Astrocyte of the spinal cord (primary cell): ENCODE measurements around the gene MCM3.

ENCODE experiments used
- DNase-seq: peaks from one replicate; pipeline ENCODE4 v3.0.0; 2011; ENCODE audit warnings: low read depth, low spot score
- H3K4me3 ChIP-seq: 2 replicates; pipeline ENCODE4 v1.5.1; 2011; ENCODE audit warnings: low read depth, mild to moderate bottlenecking, low read length, moderate library complexity
- in situ Hi-C: cut with HindIII; loops from 2 replicates; pipeline ENCODE4 v1.10.0; 2017; ENCODE audit warnings: low sequenced_read_pairs
- TF ChIP-seq, protein P1 (sequence below): IDR thresholded peaks from 2 replicates; pipeline ENCODE4 v1.5.1; 2012; ENCODE audit warnings: low read depth, mild to moderate bottlenecking, low read length, inconsistent platforms

MCM3 gene

DNA sequence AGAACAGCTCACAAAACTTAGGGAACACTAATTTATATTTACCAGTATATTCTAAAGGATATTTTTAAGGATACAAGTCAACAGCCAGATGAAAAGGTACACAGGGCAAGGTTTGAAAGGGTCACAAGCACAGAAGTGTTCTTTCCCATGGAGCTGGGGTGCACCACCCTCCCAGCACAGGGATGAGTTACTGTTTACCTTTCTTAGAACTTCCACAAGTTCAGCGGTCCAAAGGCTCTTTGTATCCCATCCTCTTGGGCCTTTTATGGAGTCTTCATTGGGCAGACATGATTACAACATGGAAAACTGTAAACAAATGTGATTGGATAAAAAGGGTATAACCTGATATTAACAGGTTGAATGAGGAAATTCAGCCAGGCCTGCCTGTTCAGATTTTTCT lies 39.1 kb downstream of the MCM3 start:
- no peak overlapping the region for H3K4me3 ChIP-seq
- in situ Hi-C loops: no loop called here
- TF ChIP-seq, protein P1, sequence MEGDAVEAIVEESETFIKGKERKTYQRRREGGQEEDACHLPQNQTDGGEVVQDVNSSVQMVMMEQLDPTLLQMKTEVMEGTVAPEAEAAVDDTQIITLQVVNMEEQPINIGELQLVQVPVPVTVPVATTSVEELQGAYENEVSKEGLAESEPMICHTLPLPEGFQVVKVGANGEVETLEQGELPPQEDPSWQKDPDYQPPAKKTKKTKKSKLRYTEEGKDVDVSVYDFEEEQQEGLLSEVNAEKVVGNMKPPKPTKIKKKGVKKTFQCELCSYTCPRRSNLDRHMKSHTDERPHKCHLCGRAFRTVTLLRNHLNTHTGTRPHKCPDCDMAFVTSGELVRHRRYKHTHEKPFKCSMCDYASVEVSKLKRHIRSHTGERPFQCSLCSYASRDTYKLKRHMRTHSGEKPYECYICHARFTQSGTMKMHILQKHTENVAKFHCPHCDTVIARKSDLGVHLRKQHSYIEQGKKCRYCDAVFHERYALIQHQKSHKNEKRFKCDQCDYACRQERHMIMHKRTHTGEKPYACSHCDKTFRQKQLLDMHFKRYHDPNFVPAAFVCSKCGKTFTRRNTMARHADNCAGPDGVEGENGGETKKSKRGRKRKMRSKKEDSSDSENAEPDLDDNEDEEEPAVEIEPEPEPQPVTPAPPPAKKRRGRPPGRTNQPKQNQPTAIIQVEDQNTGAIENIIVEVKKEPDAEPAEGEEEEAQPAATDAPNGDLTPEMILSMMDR: no peak
- DNase-seq: no peak

DNA sequence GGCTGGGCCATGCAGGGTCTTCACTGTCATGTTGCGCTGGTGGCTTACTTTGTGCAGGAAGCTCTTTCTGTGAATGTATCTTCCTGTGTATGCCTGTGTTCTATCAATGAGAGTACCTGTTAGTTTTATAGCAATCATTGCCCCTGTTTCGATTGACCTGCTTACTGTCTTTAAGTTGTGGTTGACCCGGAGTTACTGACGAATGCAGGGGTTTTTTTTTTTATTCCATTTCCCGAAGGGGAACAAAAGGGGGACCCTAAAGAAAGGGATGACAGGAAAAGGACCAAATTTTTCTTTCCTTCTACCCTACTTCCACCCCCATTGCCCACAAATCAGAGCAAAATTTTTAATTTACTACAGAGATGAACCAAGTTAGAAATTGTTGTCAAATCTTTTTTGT lies 40.1 kb downstream of the MCM3 start, which contains the start of gene IL17F:
Gene IL17F, minus strand, starts transcription at position 101 of the 400 bp plus-strand sequence. Its CDS starts 71 bp downstream, at position 30.
- TF ChIP-seq, protein P1: no peak
- in situ Hi-C loops: no loop called here
- no peak for DNase-seq
- no peak within 1 kb of the TSS for H3K4me3 ChIP-seq

DNA sequence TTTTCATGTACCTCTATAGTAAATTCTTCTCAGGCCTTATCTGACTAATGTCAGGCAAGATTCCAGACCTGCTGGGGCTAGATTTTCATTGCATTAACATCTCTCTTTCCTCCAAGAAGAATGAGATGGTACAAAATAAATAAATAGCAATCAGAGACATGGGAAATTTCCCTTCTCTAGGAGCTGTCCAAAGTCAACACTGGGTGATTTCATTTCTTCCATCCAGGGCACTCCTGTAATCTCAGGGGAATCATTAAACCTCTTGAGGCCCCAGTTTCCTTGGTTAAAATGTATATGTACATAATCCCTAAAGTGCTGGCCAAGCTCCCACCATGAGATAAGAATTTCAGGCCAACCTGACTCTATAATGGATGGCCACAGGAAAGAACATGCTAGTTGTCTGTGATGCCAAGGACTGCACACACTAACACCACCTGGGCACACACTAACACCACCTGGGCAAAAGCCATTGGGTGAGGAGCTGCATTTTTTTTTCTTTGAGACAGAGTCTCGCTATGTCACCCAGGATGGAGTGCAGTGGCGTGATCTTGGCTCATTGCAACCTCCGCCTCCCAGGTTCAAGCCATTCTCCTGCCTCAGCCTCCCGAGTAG lies 41.2 kb downstream of the MCM3 start:
- in situ Hi-C loops: no loop called here
- no peak for DNase-seq
- TF ChIP-seq, protein P1: no peak
- H3K4me3 ChIP-seq: no peak overlapping the region

DNA sequence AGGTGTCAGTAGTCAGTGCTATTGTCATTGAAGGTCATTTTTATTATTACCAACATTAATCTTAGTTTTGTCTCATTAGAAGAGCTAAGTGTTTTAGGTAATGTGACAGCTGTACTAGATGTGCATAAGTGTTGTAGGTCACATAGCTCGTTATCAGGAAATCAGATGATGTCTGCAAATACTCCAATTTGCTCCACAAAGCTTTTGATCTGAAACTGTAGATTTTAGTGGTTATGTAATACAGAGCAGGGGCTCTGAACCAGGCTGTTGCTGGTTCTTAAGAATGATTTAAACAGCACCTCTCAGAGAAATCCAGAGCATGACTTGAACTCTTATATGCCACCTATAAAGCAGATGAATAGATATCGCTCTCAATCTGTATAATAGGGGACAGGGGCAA lies 42.7 kb downstream of the MCM3 start:
- no peak overlapping the region for H3K4me3 ChIP-seq
- no peak for DNase-seq
- TF ChIP-seq, protein P1: no peak
- in situ Hi-C loops: no loop called here

DNA sequence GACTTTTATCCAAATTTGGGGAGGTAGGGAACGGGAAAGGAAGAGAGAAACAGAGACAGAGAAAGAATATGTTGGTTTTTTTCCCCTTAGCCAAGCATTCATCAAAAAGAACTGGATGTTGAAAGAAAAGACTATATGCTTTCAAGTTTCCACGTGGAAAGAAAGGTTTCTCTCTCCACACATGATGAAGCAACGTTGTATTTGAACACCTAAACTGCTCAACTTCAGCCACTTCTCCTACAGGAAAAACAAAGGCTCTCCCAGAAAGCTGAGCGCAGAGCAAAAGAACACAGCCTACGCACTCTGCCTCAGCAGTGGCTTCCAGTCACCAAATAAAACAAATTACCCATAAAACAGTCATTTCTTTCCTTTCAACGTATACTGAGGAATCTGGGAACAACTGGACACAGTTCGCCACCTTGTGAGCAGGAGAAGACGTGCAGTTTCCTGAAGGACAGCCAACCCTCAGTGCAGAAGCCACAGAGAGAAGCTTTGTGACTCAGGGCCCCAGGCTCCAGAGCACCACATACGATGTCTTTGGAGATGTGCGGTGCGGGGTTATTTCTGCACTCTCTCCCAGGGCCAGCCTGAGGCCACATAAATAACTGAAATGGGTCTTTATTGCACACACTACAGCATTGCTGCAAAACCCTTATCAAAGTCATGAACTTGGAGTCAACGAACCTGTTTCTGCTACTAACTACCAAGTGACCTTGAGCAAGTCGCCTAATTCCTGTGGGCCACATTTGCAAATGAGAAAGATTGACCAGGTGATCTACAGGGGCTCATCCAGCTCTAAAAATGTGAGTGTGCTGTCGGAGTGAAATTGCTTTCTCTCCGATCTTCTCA lies 50.3 kb downstream of the MCM3 start:
- peak; percentile 49 for DNase-seq
- in situ Hi-C loops: no loop called here
- no peak overlapping the region for H3K4me3 ChIP-seq
- TF ChIP-seq, protein P1: peak; percentile 46

DNA sequence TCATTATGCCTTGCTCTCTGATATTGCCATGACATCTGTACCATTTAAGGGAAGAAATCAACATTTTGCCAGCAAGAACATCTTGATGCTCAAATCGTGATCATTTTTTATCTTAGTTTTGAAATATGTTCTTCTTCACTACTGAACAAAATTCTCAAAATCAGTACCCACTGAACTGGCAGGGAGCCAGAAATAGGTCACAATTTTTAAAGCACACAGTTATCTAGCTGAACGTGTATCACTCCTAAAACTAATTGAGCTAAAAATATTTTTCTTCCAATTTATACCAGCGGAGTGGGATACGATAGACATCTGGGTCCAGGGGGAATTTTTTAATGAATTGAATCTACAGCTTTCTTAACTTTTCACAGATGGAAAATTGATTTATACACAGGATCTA lies 51.5 kb downstream of the MCM3 start:
- no peak overlapping the region for H3K4me3 ChIP-seq
- in situ Hi-C loops: no loop called here
- DNase-seq: no peak
- TF ChIP-seq, protein P1: no peak
